Suppressor macrophage (primary cell): ENCODE measurements around the gene CHST12.
"Not testable (repeated sequence)": the region's sequence is repeated elsewhere in the genome, so short reads cannot be mapped to it uniquely, and the experiment has no call there.

Source experiments
- DNase-seq, 4 experiments: peaks; one replicate each; pipeline ENCODE4 v3.0.0-alpha.2; 2020 to 2022

Gene CHST12

DNA sequence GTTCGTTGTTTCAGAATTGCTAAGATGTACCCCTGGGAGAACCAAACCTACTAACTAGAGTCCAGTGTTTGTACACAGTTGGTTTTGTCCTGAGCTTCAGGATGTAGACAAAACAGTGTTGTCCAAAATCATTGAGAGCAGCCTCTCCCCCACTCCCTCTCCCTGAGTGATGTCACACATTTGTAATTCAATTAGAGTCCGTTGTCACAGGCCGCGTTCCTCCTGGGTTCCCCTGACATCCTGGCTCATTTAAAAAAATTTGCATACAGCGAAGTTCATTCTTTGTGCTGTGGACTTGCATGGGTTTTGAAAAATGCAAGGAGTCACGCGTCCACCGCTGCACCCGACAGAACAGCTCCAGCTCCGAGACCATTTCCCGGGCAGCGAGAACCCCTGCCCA lies 62.5 kb downstream of the CHST12 start:
- DNase-seq: no peak

DNA sequence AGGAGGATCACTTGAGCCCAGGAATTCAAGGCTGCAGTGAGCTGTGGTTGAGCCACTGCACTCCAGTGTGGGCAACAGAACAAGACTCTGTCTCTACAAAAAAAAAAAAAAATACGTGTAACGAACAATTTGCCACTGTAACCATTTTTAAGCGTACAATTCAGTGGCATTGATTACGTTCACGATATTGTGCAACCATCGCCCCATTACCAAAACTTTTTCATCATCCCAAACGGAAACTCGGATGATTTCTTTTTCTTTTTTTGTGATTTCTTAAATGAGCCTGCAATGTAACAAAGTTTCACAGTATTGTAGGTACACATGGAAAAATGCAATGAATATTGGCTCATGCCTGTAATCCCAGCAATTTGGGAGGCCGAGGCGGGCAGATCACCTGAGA lies 63.3 kb downstream of the CHST12 start:
- no peak for DNase-seq

- DNase-seq: no peak
Measured at GRCh38 chr7:2468227-2468626, 64.8 kb downstream of the CHST12 start.

- not testable (repeated sequence) for DNase-seq
Measured at GRCh38 chr7:2469460-2470203, 66.2 kb downstream of the CHST12 start.

DNA sequence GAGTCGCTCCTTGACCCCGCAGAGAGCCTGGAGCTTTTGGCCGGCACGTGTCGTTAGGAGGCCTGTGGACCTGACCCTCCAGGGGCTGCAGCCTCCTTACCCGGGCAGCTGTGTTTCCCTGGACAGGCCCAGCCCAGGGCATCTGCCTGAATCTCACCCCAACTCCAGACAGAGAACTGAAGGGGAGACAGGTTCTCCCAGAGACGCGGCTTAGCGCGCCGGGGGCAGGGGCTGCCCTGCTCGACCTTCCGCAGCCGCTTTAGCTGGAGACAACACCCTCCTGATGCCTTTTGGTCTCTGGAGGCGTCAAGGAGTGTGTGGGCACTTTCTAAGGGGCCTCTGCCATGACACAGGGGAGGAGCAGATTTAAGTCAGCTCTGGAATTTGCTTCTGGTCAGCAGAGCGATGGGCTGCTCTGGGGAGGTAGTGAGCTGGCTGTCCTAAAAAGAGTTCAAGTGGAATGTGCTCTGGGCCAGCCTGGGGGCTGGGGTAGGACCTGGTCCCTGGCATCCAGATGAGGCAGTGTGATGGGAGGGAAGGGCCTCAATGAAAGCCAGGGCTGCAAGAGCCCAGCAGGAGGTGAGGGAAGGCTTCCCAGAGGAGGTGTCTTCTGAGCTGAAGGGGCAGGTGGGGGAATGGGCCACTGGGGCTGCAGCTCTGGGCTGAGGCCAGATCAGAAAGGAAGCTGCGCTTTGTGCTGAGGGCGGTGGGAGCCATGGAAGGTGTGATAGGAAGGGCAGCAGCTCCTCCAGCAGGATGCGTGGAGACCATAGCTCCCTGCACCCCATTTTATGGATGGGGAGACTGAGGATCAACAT lies 67.0 kb downstream of the CHST12 start:
- no peak for DNase-seq

GRCh38 chr7:2471022-2471329 lies 67.6 kb downstream of the CHST12 start:
- no peak for DNase-seq

DNA sequence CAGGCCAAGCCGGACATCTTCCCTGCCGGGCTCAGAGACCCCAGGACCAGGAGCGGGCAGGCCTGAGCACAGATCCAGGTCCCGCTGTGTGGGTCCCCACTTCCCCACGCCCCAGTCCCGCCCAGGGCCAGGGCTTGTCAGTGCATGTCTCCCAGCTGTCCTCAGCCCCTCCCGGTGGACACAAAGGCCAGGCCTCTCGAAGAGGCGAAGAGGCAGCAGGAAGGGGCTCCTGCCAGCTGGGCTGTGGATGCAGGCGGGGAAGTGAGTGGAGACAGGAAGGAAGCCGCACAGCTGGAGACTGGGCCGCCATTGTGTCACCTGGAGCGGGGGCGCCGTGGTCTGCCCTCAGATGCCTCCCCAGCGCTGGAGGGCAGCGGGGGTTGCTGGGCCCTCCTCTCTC lies 68.0 kb downstream of the CHST12 start:
- DNase-seq: peak in 1 of 4 experiments; percentile 21

DNA sequence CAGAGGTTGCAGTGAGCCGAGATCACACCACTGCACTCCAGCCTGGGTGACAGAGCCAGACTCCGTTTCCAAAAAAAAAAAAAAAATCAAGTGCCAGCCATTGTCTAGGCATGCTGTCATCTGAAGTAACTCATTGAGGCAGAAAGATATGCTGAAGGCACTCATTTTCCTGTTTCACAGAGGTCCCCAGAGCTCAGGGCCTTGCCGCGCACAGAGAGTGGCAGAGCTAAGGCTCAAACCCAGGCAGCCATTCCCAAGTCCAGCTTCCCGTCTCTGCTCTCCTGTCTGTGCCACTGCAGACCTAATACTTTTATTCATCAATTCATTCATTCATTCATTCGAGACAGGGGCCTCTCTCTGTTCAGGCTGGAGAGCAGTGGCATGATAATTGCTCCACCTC lies 69.3 kb downstream of the CHST12 start:
- DNase-seq: no peak

GRCh38 chr7:2473496-2474180 lies 70.2 kb downstream of the CHST12 start:
- DNase-seq: no peak

GRCh38 chr7:2474224-2474623 lies 70.8 kb downstream of the CHST12 start:
- no peak for DNase-seq

DNA sequence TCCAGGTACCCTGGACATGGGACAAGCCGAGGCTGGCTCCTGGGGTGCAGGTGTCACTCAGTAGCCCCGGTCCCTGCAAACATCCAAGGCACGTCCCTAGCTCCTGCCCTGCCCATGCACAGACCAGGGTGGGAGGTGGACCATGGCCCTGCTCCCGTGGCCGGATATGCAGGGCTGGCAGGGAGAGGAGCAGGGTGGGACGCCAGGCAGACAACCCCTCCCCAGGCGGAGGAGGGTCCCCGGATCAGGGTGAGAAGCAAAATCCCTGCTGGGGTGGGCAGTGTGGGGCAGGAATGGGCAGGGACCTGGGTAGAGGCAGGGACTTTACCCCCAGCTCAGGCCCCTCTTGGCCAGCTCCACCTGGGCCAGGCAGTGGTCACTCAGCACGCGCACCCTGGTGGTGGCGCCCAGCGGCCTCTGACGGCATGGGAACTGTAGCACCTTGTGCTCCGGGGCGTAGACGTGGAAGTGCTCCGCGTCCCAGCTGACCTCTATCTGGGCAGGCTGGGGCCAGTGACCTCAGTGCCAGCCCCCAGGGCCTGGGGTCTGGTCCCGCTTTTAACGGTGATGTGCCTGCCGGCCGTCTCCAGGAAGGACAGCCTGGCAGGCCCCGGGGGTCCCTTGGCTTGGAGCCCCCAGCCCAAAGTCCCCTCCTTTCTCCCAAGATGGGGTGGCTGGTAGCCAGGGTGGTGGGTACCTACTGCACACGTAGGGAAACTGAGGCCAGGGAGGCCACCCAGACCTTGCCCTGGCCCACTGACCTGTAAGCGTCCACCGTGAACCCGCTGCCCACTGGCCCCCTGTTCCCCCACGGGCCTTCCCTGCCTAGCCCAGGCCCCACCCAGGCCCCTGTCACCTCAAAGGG lies 71.6 kb downstream of the CHST12 start:
- no peak for DNase-seq

- no peak for DNase-seq
Measured at GRCh38 chr7:2475678-2476015, 72.2 kb downstream of the CHST12 start.

DNA sequence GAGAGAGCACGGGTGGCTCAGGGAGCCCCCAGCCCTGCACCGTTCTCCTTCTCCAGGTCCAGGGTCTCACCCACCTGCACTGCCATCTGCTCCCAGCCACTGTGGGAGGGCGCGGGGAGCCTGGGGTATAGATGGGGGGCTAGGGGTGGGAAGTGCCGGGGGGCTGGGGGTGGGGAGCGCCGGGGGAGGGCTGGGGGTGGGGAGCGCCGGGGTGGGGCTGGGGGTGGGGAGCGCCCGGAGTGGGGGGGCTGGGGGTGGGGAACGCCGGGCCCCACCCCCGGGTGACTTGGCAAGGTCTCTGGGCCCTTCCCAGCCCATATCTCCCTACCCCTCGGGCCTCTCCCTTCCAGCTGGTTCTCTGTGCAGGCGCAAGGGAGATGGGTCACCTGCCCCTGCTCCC lies 72.9 kb downstream of the CHST12 start, which contains the start of gene GRIFIN:
Gene GRIFIN (minus strand): TSS at position 101 of the 400 bp plus-strand sequence. CDS start 15 bp downstream, at position 86.
- no peak for DNase-seq

DNA sequence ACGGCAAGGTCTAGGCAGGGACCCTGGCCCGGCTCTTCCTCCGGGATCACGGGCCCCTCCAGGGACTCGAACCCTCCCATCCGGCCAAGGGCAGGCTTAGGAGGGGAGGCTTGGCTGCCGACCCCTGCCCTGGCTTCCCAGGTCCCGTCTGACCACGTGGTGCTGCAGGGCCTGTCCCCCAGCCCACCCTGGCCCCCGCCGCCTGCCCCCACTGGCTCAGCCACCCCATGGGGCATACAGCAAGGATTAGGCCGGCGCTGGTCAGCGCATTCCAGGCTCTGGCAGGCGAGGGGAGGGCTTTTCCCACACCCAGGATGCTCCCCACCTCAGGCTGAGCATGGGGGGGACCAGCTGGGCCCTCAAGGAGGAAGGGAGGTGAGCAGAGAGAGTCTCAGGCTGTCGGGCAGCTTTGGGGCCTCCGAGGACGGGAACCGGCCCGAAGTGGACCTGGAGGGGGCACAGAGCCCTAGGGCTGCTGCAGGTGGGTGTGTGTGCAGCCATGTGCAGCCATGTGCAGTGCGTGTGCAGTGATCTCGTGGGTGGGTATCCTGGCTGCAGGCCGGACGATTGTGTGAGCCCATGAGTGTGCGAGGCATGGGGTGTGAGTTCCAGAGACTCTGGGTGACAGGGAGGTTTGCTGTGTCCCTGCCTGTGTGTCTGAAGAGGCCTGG lies 73.5 kb downstream of the CHST12 start:
- DNase-seq: no peak

- peak; percentile 83 to 94 (median 91) for DNase-seq
Measured at GRCh38 chr7:2477447-2478398, 74.3 kb downstream of the CHST12 start.

GRCh38 chr7:2478399-2478785 lies 75.0 kb downstream of the CHST12 start:
- DNase-seq: peak; percentile 44 to 64 (median 56)

- DNase-seq: no peak
Measured at GRCh38 chr7:2478800-2479199, 75.4 kb downstream of the CHST12 start.

DNA sequence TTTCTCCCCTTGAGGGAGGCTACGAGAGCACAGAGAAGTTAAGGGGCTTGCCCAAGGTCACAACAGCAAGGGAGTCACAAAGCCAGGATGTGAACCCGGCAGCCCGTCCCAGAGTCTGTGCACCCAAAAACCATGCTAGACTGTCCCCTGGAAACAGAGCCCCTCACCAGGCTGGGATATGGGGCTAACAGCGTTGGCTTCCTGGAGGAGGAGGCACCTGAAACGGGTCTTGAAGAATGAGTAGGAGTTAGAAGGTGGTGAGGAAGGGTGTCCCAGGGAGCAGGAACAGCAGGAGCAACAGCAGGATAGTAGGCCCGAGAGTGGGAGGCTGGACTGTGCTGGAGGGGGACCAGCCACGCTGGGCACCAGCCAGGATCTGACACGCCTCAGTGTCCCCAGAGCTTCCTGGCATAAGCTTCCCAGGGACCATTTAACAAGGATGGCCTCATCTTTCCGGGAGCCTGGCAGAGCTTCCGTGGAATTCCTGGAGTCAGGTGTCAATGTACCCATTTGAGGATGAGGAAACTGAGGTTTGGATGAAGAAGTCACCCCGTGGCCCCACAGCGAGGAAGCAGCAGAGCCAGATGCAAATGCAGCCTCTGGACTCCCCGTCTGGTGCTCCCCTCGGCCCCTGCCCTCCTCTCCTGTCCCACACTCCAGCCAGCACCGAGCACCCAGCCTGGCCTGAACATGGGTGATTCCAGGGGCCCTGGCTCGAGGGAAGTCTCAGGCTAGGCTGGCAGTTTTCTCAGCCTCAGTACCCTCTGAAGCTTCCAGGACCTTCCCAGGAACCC lies 76.1 kb downstream of the CHST12 start:
- DNase-seq: no peak

- no peak for DNase-seq
Measured at GRCh38 chr7:2480070-2480408, 76.6 kb downstream of the CHST12 start.

GRCh38 chr7:2481195-2481594 lies 77.8 kb downstream of the CHST12 start:
- DNase-seq: no peak
